Uterus (tissue), 2 donors: Measurements from ENCODE around the gene TRNP1.

Experiments
- POLR2A ChIP-seq, 2 donors: fragments of 450-650 bp; IDR thresholded peaks; one replicate each; pipeline ENCODE4 v1.6.1; 2016; ENCODE audit warnings: antibody characterized with exemption in 2 of 2, mild to moderate bottlenecking in 1 of 2, moderate library complexity in 1 of 2
- TF ChIP-seq, protein P1 (sequence below), 4 experiments: fragments of 200-600 bp in 2 of 4; fragments of 450-650 bp in 2 of 4; sonication (generic) in 2 of 4; IDR thresholded peaks; one replicate each; pipeline ENCODE4 v1.5.1; 2016 to 2019; ENCODE audit warnings: antibody characterized with exemption in 4 of 4, mild to moderate bottlenecking in 2 of 4, moderate library complexity in 1 of 4

DNA sequence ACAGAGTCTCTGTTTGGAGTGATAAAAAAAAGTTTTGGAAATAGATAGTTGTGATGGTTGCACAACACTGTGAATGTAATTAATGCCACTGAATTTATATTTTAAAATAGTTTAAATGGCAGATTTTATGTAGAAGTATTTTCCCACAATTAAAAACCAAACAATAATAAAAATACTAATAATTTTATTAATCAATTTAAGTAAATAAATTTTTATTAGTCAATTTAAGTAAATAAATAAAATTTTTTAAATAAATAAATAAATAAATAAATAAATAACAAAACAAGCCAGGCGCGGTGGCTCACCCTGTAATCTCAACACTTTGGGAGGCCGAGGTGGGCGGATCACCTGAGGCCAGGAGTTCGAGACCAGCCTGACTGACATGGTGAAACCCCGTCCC, 28.3 kb upstream of the TRNP1 start:
- TF ChIP-seq, protein P1, sequence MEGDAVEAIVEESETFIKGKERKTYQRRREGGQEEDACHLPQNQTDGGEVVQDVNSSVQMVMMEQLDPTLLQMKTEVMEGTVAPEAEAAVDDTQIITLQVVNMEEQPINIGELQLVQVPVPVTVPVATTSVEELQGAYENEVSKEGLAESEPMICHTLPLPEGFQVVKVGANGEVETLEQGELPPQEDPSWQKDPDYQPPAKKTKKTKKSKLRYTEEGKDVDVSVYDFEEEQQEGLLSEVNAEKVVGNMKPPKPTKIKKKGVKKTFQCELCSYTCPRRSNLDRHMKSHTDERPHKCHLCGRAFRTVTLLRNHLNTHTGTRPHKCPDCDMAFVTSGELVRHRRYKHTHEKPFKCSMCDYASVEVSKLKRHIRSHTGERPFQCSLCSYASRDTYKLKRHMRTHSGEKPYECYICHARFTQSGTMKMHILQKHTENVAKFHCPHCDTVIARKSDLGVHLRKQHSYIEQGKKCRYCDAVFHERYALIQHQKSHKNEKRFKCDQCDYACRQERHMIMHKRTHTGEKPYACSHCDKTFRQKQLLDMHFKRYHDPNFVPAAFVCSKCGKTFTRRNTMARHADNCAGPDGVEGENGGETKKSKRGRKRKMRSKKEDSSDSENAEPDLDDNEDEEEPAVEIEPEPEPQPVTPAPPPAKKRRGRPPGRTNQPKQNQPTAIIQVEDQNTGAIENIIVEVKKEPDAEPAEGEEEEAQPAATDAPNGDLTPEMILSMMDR (IDR thresholded peaks at IDR 0.05) = no peak
- no peak for TF ChIP-seq POLR2A (IDR thresholded peaks at IDR 0.05)
